Measurements from ENCODE around the gene CNNM3.

DNA sequence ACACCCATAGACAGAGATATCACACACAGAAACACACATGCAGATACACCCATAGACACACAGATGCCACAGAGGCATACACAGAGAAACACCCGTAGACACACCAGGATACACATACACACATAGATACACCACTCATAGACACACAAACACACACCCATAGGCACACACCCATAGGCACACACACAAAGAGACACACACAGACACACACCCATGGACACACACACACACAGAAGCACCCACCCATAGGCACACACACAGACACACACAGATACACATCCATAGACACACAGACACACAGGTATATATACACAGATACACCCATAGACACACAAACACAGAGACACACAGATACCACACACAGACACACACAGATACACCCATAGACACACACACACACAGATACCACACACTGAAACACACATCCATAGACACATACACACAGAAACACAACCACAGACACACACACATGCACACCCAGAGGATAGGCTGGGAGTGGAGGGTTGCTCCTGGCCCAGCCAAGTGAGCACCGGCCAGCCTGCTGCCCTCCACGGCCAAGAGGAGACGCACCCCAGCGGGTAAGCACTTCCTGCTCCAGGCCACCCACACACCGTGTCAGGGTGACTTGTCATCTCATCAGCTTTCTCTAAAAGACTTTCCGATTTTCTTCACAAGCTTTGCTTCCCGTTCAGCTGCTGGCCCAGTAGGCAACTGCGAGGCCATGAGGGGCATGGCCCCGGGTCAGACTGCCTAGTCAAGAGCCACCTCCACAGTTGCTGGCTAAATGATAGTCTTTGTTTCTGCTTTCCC lies 14.1 kb upstream of the CNNM3 start:
- TF ChIP-seq, protein P1, sequence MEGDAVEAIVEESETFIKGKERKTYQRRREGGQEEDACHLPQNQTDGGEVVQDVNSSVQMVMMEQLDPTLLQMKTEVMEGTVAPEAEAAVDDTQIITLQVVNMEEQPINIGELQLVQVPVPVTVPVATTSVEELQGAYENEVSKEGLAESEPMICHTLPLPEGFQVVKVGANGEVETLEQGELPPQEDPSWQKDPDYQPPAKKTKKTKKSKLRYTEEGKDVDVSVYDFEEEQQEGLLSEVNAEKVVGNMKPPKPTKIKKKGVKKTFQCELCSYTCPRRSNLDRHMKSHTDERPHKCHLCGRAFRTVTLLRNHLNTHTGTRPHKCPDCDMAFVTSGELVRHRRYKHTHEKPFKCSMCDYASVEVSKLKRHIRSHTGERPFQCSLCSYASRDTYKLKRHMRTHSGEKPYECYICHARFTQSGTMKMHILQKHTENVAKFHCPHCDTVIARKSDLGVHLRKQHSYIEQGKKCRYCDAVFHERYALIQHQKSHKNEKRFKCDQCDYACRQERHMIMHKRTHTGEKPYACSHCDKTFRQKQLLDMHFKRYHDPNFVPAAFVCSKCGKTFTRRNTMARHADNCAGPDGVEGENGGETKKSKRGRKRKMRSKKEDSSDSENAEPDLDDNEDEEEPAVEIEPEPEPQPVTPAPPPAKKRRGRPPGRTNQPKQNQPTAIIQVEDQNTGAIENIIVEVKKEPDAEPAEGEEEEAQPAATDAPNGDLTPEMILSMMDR (IDR thresholded peaks at IDR 0.05; ENCODE audit: low read depth, low read length) = no peak
- no peak for TF ChIP-seq EZH2phosphoT487 (IDR thresholded peaks at IDR 0.05; ENCODE audit: low read depth)
